Measurements from ENCODE around the gene MRPL58. TPM values are rescaled to one million over a fixed set of nuclear protein-coding genes. Genes with fewer than 3 reads are reported as not detected.

MRPL58 gene
- total and polyA plus RNA-seq, 2 experiments from 2014 or later = 38.0 to 66.7 TPM

GRCh38 chr17:75064460-75064859 is 52.0 kb downstream of the MRPL58 start:
- peaks cover 54% of the 10 kb centered on the region for H3K36me3 Mint-ChIP-seq (ENCODE audit: low read depth)
- peaks cover 10% of the 10 kb centered on the region; the same call in 1 of the 2 replicates for H4K20me1 ChIP-seq (replicated peaks; ENCODE audit: insufficient read depth)
- no peak overlapping the region for H3K4me3 ChIP-seq
- H3K4me3 Mint-ChIP-seq = no peak overlapping the region
- DNase-seq (ENCODE audit: low spot score) (no peak), ATAC-seq (no peak)
- TF ChIP-seq ZNF462 (CRISPR knock-in tag; IDR thresholded peaks at IDR 0.05) (no peak), CTCF (conservative IDR thresholded peaks at IDR 0.05; ENCODE audit: low read depth in 2 of 2) (no peak), NANOG (IDR thresholded peaks at IDR 0.05; ENCODE audit: borderline replicate concordance) (no peak), JUNB (IDR thresholded peaks at IDR 0.05; ENCODE audit: unreplicated experiment) (no peak), ZNF331 (CRISPR knock-in tag; IDR thresholded peaks at IDR 0.05; ENCODE audit: low read depth) (no peak), EZH2 (IDR thresholded peaks at IDR 0.05; ENCODE audit: low read depth, unreplicated experiment) (no peak), ZNF114 (CRISPR knock-in tag; IDR thresholded peaks at IDR 0.05) (no peak), ETS1 (IDR thresholded peaks at IDR 0.05) (no peak), POLR2AphosphoS5 (IDR thresholded peaks at IDR 0.05; ENCODE audit: low read depth) (no peak), CREB1 (CRISPR knock-in tag; IDR thresholded peaks at IDR 0.05; ENCODE audit: low read depth) (no peak), EZH2phosphoT487 (IDR thresholded peaks at IDR 0.05; ENCODE audit: unreplicated experiment) (no peak), REST (IDR thresholded peaks at IDR 0.05; ENCODE audit: unreplicated experiment) (no peak), STAT1 (IDR thresholded peaks at IDR 0.05; ENCODE audit: unreplicated experiment) (no peak)
- no peaks in the 10 kb centered on the region for H3K9me3 Mint-ChIP-seq
- no peak overlapping the region for H3K27ac ChIP-seq (ENCODE audit: low read depth)
- H3K36me3 ChIP-seq (ENCODE audit: insufficient read depth) = peaks cover 36% of the 10 kb centered on the region
- H3K9me2 ChIP-seq (ENCODE audit: insufficient read depth) = no peaks in the 10 kb centered on the region
- no peaks in the 10 kb centered on the region for H3K27me3 ChIP-seq (ENCODE audit: insufficient read depth)
- H3K4me2 ChIP-seq = no peak overlapping the region
- no peak overlapping the region for H2AFZ ChIP-seq
- H3K4me1 ChIP-seq (ENCODE audit: insufficient read depth) = no peaks in the 10 kb centered on the region
- H3K27me3 Mint-ChIP-seq (ENCODE audit: insufficient read depth, low read depth, poor library complexity) = peaks cover 10% of the 10 kb centered on the region
- no peak overlapping the region for H3K27ac Mint-ChIP-seq
- 0 out of 2 replicates have a peak, but pooled peaks cover 4% of the 10 kb centered on the region for H3F3A ChIP-seq (replicated peaks; ENCODE audit: low read depth)
- no peaks in the 10 kb centered on the region for H3K79me2 ChIP-seq (replicated peaks; ENCODE audit: insufficient read depth)
- no peaks in the 10 kb centered on the region for H3K4me1 Mint-ChIP-seq
